ENCODE measurements around the gene USH2A. TPM values are rescaled to one million over a fixed set of nuclear protein-coding genes. Genes with fewer than 3 reads are reported as not detected.
A peak's percentile ranks its signal among the peaks of the same experiment; 100 is the strongest.

Gene USH2A
- total RNA-seq, 1 donor from 2014 or later = not detected

- H3K36me3 Mint-ChIP-seq (ENCODE audit: unreplicated experiment) = no peaks in the 10 kb centered on the region
- DNase-seq (ENCODE audit: extremely low spot score, unreplicated experiment) = no peak
These were observed 97.3 kb downstream of the USH2A start for GRCh38 chr1:216325946-216326345.

DNA sequence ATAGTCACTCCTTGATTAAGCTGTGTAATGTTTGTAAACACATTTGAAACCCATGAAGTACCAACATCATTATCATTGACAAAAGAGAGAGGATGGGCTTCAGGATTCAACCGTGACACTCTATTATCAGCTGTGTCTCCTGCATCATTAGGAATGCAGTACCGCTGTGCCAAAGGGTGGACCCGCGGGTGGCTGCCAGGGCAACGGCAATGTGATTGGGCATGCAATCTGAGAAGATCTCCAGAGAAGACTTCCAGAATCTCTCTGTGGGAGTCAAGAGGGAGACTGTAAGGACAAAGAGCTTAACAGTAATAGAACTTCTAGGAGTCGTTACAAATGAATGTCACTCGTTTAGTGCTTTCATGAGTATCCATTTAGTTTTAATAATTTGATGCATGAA lies 97.9 kb downstream of the USH2A start:
- Mint-ChIP-seq H3K4me3 (ENCODE audit: unreplicated experiment) (no peak overlapping the region), H3K27me3 (ENCODE audit: unreplicated experiment) (peaks cover 7% of the 10 kb centered on the region), H3K4me1 (ENCODE audit: unreplicated experiment) (peaks cover 2% of the 10 kb centered on the region), H3K9me3 (ENCODE audit: unreplicated experiment) (no peaks in the 10 kb centered on the region), H3K36me3 (ENCODE audit: unreplicated experiment) (no peaks in the 10 kb centered on the region), H3K27ac (ENCODE audit: unreplicated experiment) (no peak overlapping the region)
- DNase-seq (ENCODE audit: extremely low spot score, unreplicated experiment) = no peak
- TF ChIP-seq, protein P1, sequence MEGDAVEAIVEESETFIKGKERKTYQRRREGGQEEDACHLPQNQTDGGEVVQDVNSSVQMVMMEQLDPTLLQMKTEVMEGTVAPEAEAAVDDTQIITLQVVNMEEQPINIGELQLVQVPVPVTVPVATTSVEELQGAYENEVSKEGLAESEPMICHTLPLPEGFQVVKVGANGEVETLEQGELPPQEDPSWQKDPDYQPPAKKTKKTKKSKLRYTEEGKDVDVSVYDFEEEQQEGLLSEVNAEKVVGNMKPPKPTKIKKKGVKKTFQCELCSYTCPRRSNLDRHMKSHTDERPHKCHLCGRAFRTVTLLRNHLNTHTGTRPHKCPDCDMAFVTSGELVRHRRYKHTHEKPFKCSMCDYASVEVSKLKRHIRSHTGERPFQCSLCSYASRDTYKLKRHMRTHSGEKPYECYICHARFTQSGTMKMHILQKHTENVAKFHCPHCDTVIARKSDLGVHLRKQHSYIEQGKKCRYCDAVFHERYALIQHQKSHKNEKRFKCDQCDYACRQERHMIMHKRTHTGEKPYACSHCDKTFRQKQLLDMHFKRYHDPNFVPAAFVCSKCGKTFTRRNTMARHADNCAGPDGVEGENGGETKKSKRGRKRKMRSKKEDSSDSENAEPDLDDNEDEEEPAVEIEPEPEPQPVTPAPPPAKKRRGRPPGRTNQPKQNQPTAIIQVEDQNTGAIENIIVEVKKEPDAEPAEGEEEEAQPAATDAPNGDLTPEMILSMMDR (IDR thresholded peaks at IDR 0.05) = no peak

More at GRCh38 chr1:216325946-216326345, 97.3 kb downstream of the USH2A start:
- Mint-ChIP-seq H3K9me3 (ENCODE audit: unreplicated experiment) (no peaks in the 10 kb centered on the region), H3K27ac (ENCODE audit: unreplicated experiment) (no peak overlapping the region), H3K27me3 (ENCODE audit: unreplicated experiment) (peaks cover 7% of the 10 kb centered on the region), H3K4me3 (ENCODE audit: unreplicated experiment) (no peak overlapping the region), H3K4me1 (ENCODE audit: unreplicated experiment) (peaks cover 3% of the 10 kb centered on the region)
- TF ChIP-seq, protein P1 (IDR thresholded peaks at IDR 0.05) = no peak

- H3K36me3 Mint-ChIP-seq (ENCODE audit: unreplicated experiment) = no peaks in the 10 kb centered on the region
- H3K4me3 Mint-ChIP-seq (ENCODE audit: unreplicated experiment) = no peak overlapping the region
- H3K27me3 Mint-ChIP-seq (ENCODE audit: unreplicated experiment) = peaks cover 10% of the 10 kb centered on the region
- TF ChIP-seq, protein P1 (IDR thresholded peaks at IDR 0.05) = no peak
- no peak overlapping the region for H3K27ac Mint-ChIP-seq (ENCODE audit: unreplicated experiment)
- H3K9me3 Mint-ChIP-seq (ENCODE audit: unreplicated experiment) = no peaks in the 10 kb centered on the region
- DNase-seq (ENCODE audit: extremely low spot score, unreplicated experiment) = no peak
- H3K4me1 Mint-ChIP-seq (ENCODE audit: unreplicated experiment) = no peaks in the 10 kb centered on the region
These were observed 99.9 kb downstream of the USH2A start for GRCh38 chr1:216323344-216323743.

- Mint-ChIP-seq H3K27me3 (ENCODE audit: unreplicated experiment) (peaks cover 9% of the 10 kb centered on the region), H3K9me3 (ENCODE audit: unreplicated experiment) (no peaks in the 10 kb centered on the region), H3K4me3 (ENCODE audit: unreplicated experiment) (no peak overlapping the region), H3K4me1 (ENCODE audit: unreplicated experiment) (peaks cover 9% of the 10 kb centered on the region), H3K27ac (ENCODE audit: unreplicated experiment) (no peak overlapping the region), H3K36me3 (ENCODE audit: unreplicated experiment) (peaks cover 2% of the 10 kb centered on the region)
- no peak for DNase-seq (ENCODE audit: extremely low spot score, unreplicated experiment)
- TF ChIP-seq, protein P1 (IDR thresholded peaks at IDR 0.05) = no peak
These were observed 108.7 kb downstream of the USH2A start for GRCh38 chr1:216314379-216315095.

DNA sequence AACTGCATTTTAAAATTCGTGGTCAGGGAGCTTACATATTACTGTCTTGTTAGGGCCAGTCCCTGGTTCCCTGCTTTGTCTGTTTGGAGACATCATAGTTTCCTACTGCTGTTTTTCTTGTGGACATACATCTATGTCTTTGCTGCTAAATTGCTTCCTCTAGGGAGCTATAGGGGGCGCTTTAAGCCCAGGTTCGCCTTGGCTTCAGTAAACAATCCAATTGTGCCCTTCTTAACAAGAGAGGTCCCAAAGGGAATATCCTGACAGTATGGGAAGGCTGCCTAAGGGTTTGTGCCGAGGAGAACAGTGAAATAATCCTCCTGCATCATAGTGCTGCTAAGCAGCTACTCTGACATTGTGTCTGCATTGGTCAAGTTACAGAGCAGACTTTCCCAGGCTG lies 112.5 kb downstream of the USH2A start:
- Mint-ChIP-seq H3K9me3 (ENCODE audit: unreplicated experiment) (no peaks in the 10 kb centered on the region), H3K36me3 (ENCODE audit: unreplicated experiment) (peaks cover 2% of the 10 kb centered on the region), H3K4me1 (ENCODE audit: unreplicated experiment) (peaks cover 9% of the 10 kb centered on the region), H3K27ac (ENCODE audit: unreplicated experiment) (no peak overlapping the region), H3K4me3 (ENCODE audit: unreplicated experiment) (no peak overlapping the region), H3K27me3 (ENCODE audit: unreplicated experiment) (peaks cover 27% of the 10 kb centered on the region)
- no peak for DNase-seq (ENCODE audit: extremely low spot score, unreplicated experiment)
- TF ChIP-seq, protein P1 (IDR thresholded peaks at IDR 0.05) = peak; percentile 67
